MCF 10A (cell line): ENCODE measurements around the gene HNRNPD. TPM values are rescaled to one million over a fixed set of nuclear protein-coding genes. Genes with fewer than 3 reads are reported as not detected.

Source experiments
- Bru-seq: library from RNA; stranded (reverse); fragments of 400-500 nt; gene quantifications from one replicate; lab custom pipeline; 2021; lab: Mats Ljungman, UMichigan
- BruChase-seq, 2 experiments: library from RNA; stranded (reverse); fragments of 400-500 nt; gene quantifications; one replicate each; lab custom pipeline; 2021; lab: Mats Ljungman, UMichigan
- BruUV-seq: library from RNA; stranded (reverse); fragments of 400-500 nt; replicated peaks from 2 replicates; lab custom pipeline; 2021; lab: Mats Ljungman, UMichigan
- CTCF ChIA-PET: fragments of 300-600 bp; sonication (Branson Sonifier 250); formaldehyde crosslinking; extraction: SDS; loops from one replicate; lab custom pipeline; 2021; ENCODE audit warnings: antibody characterized with exemption, inconsistent platforms; lab: Yijun Ruan, JAX
- POLR2A ChIA-PET: fragments of 300-600, 350-650 bp; sonication (Branson Sonifier 250); formaldehyde crosslinking; extraction: SDS; loops from one replicate; lab custom pipeline; 2020; ENCODE audit warnings: antibody characterized with exemption, inconsistent platforms; lab: Yijun Ruan, JAX
- DNase-seq: peaks from one replicate; pipeline ENCODE4 v3.0.0-alpha.2; 2018; ENCODE audit not compliant: unreplicated experiment
- H3K27ac Mint-ChIP-seq: one replicate; pipeline ENCODE4 v1.8.0; 2022; ENCODE audit warnings: mild to moderate bottlenecking, low read depth, mixed read lengths; ENCODE audit not compliant: unreplicated experiment
- H3K27me3 Mint-ChIP-seq: one replicate; pipeline ENCODE4 v1.8.0; 2022; ENCODE audit warnings: mixed read lengths; ENCODE audit not compliant: insufficient read depth, unreplicated experiment
- H3K36me3 Mint-ChIP-seq: one replicate; pipeline ENCODE4 v1.8.0; 2022; ENCODE audit warnings: mild to moderate bottlenecking, moderate library complexity, mixed read lengths; ENCODE audit not compliant: insufficient read depth, unreplicated experiment
- H3K4me1 Mint-ChIP-seq: one replicate; pipeline ENCODE4 v1.8.0; 2022; ENCODE audit warnings: mixed read lengths; ENCODE audit not compliant: insufficient read depth, unreplicated experiment
- H3K4me3 Mint-ChIP-seq: one replicate; pipeline ENCODE4 v1.8.0; 2022; ENCODE audit warnings: mild to moderate bottlenecking, moderate library complexity, mixed read lengths; ENCODE audit not compliant: unreplicated experiment
- H3K9me3 Mint-ChIP-seq: one replicate; pipeline ENCODE4 v1.8.0; 2022; ENCODE audit warnings: mixed read lengths; ENCODE audit not compliant: unreplicated experiment
- CTCF ChIP-seq: fragments of 200-600 bp; IDR thresholded peaks from one replicate; pipeline ENCODE4 v1.8.0; 2022; ENCODE audit warnings: antibody characterized with exemption, mild to moderate bottlenecking; ENCODE audit not compliant: unreplicated experiment
- intact Hi-C: fragments of 100-400 bp; cut with micrococcal nuclease; formaldehyde crosslinking; loops from 2 replicates; pipeline ENCODE4 v1.14.1; 2022
- long read RNA-seq: library from polyadenylated mRNA; stranded (forward); transcript quantifications from one replicate; pipeline ENCODE4 v2.0.0, GENCODE V29; 2022
- total RNA-seq: library from RNA; stranded (reverse); gene quantifications from 2 replicates; pipeline ENCODE4 v1.2.3, GENCODE V29; 2022

The HNRNPD gene
- 190 and 308 TPM in 2 replicates for total RNA-seq
- Bru-seq, nascent RNA = percentile 98 among the genes with signal in this experiment
- BruChase-seq, experiment 1, labeled RNA remaining after a 6-hour chase = percentile 95 among the genes with signal in this experiment
- percentile 98 among the genes with signal in this experiment for BruChase-seq, experiment 2, labeled RNA remaining after a 2-hour chase
- long read RNA-seq, transcript HNRNPD-203 (8 exons, 1,585 nt) = major isoform, 246 of 745 reads
- long read RNA-seq, transcript HNRNPD-202 (8 exons, 1,667 nt) = minor isoform, 42 of 745 reads
- long read RNA-seq, transcript HNRNPD-201 (9 exons, 3,033 nt) = minor isoform, 177 of 745 reads
- long read RNA-seq, partial matches to known transcripts = 166 of 745 reads
- long read RNA-seq, other reads (novel, unspliced or antisense) = 114 of 745 reads

GRCh38 chr4:82373816-82374625 lies at the start of gene HNRNPD:
HNRNPD (minus strand) TSS chr4:82373991; CDS start chr4:82373678, 313 bp downstream.
- Mint-ChIP-seq H3K4me1 (peaks cover 31% of the 10 kb centered on the region), H3K9me3 (no peaks in the 10 kb centered on the region), H3K36me3 (peaks cover 50% of the 10 kb centered on the region), H3K27ac (peak within 1 kb of the TSS; percentile 100), H3K4me3 (peak within 1 kb of the TSS; percentile 100), H3K27me3 (no peaks in the 10 kb centered on the region)
- ChIA-PET CTCF (interaction anchor here (1.4 kb wide), 1 partner anchor 57 kb away, joined by 3 read pairs; no protein-coding TSS in a partner anchor), POLR2A (interaction anchor here (0.7 to 6.9 kb wide), 18 partner anchors 8 to 661 kb away, joined by 3 to 240 read pairs (median 4); partner anchors contain the start of genes COPS4, HNRNPDL and THAP9)
- TF ChIP-seq CTCF = no peak
- intact Hi-C loops = loop anchor here (1.0 to 10.0 kb wide), 2 partner anchors 55 to 661 kb away; partner anchors contain the start of gene COPS4
- BruUV-seq = no TSS peak
- DNase-seq = peak; percentile 100

- Mint-ChIP-seq H3K27me3 (no peaks in the 10 kb centered on the region), H3K4me1 (peaks cover 25% of the 10 kb centered on the region), H3K27ac (no peak overlapping the region), H3K36me3 (peaks cover 57% of the 10 kb centered on the region), H3K9me3 (no peaks in the 10 kb centered on the region), H3K4me3 (no peak overlapping the region)
- ChIA-PET POLR2A (interaction anchor here (0.9 to 4.6 kb wide), 10 partner anchors 13 to 50 kb away, joined by 3 to 45 read pairs (median 5); partner anchors contain the start of gene HNRNPD), CTCF (no interaction called here)
- no peak for TF ChIP-seq CTCF
- intact Hi-C loops = no loop called here
- no peak for DNase-seq
- no TSS peak for BruUV-seq
Measured at GRCh38 chr4:82422616-82423015, 48.8 kb upstream of the HNRNPD start.

GRCh38 chr4:82421796-82422560 lies 48.2 kb upstream of the HNRNPD start:
- no peak overlapping the region for H3K4me3 Mint-ChIP-seq
- CTCF ChIA-PET = interaction anchor here (0.6 to 0.7 kb wide), 2 partner anchors 43 to 328 kb away, joined by 3 to 4 read pairs; no protein-coding TSS in a partner anchor

More at GRCh38 chr4:82421796-82422560, 48.2 kb upstream of the HNRNPD start:
- Mint-ChIP-seq H3K9me3 (no peaks in the 10 kb centered on the region), H3K27ac (peak overlapping the region; percentile 23), H3K4me1 (peaks cover 19% of the 10 kb centered on the region), H3K27me3 (no peaks in the 10 kb centered on the region), H3K36me3 (peaks cover 51% of the 10 kb centered on the region)
- POLR2A ChIA-PET = interaction anchor here (0.9 to 4.6 kb wide), 10 partner anchors 12 to 49 kb away, joined by 3 to 45 read pairs (median 5); partner anchors contain the start of gene HNRNPD
- intact Hi-C loops = no loop called here
- peak; percentile 36 for DNase-seq
- no TSS peak for BruUV-seq
- TF ChIP-seq CTCF = no peak
